Neural cell (in vitro differentiated cells): ENCODE measurements around the gene DOK5. TPM values are rescaled to one million over a fixed set of nuclear protein-coding genes. Genes with fewer than 3 reads are reported as not detected.

Source experiments
- H2AFZ ChIP-seq: fragments of 200-600, 300-800 bp; sonication (generic), shearing (Covaris generic); 2 replicates; pipeline ENCODE4 v1.6.0; 2014; ENCODE audit warnings: low read depth, mild to moderate bottlenecking, antibody characterized with exemption, low read length, moderate library complexity
- H3F3A ChIP-seq: fragments of 200-600 bp; shearing (Covaris generic); 2 replicates; pipeline ENCODE4 v1.6.1; 2016; ENCODE audit warnings: mild to moderate bottlenecking, moderate library complexity, mixed read lengths, antibody characterized with exemption, low read length; ENCODE audit not compliant: insufficient read depth, poor library complexity, severe bottlenecking
- H3K27ac ChIP-seq: fragments of 200-600, 300-800 bp; sonication (generic), shearing (Covaris generic); 2 replicates; pipeline ENCODE4 v1.5.1; 2014; ENCODE audit warnings: mild to moderate bottlenecking, low read length, moderate library complexity
- H3K27me3 ChIP-seq: fragments of 300-800, 200-600 bp; sonication (generic), shearing (Covaris generic); 2 replicates; pipeline ENCODE4 v1.6.0; 2014; ENCODE audit warnings: mild to moderate bottlenecking, low read depth, low read length, moderate library complexity; ENCODE audit not compliant: insufficient read depth
- H3K36me3 ChIP-seq: fragments of 300-800, 200-600 bp; sonication (generic), shearing (Covaris generic); 2 replicates; pipeline ENCODE4 v1.5.1; 2014; ENCODE audit warnings: mild to moderate bottlenecking, antibody characterized with exemption, low read length, moderate library complexity; ENCODE audit not compliant: insufficient read depth
- H3K4me2 ChIP-seq: fragments of 300-800, 200-600 bp; sonication (generic), shearing (Covaris generic); 2 replicates; pipeline ENCODE4 v1.6.0; 2014; ENCODE audit warnings: mild to moderate bottlenecking, low read length
- H3K4me3 ChIP-seq: fragments of 300-800, 200-600 bp; sonication (generic), shearing (Covaris generic); 2 replicates; pipeline ENCODE4 v1.5.1; 2014; ENCODE audit warnings: mild to moderate bottlenecking, low read length, moderate library complexity
- H3K79me2 ChIP-seq: fragments of 200-600 bp; shearing (Covaris generic); replicated peaks from 2 replicates; pipeline ENCODE4 v1.6.0; 2014; ENCODE audit warnings: mild to moderate bottlenecking, low read length, moderate library complexity; ENCODE audit not compliant: insufficient read depth
- H3K9ac ChIP-seq: fragments of 300-800, 200-600 bp; sonication (generic), shearing (Covaris generic); 2 replicates; pipeline ENCODE4 v1.6.1; 2016; ENCODE audit warnings: mild to moderate bottlenecking, low read length, mixed read lengths
- H3K9me2 ChIP-seq: fragments of 200-600 bp; shearing (Covaris generic); 2 replicates; pipeline ENCODE4 v1.6.1; 2016; ENCODE audit warnings: mild to moderate bottlenecking, low read length, mixed read lengths; ENCODE audit not compliant: insufficient read depth
- H3K9me3 ChIP-seq: fragments of 200-600, 300-800 bp; sonication (generic), shearing (Covaris generic); 2 replicates; pipeline ENCODE4 v1.6.1; 2016; ENCODE audit warnings: mild to moderate bottlenecking, mixed run types, low read length, moderate library complexity, mixed read lengths
- H4K20me1 ChIP-seq: fragments of 200-600 bp; shearing (Covaris generic); 2 replicates; pipeline ENCODE4 v1.6.1; 2016; ENCODE audit warnings: mild to moderate bottlenecking, mixed run types; ENCODE audit not compliant: insufficient read depth
- CTCF ChIP-seq: fragments of 450-650 bp; IDR thresholded peaks from 2 replicates; pipeline ENCODE4 v1.5.1; 2014; ENCODE audit warnings: antibody characterized with exemption, mild to moderate bottlenecking, moderate library complexity; ENCODE audit not compliant: poor library complexity, severe bottlenecking
- EP300 ChIP-seq: fragments of 450-650 bp; conservative IDR thresholded peaks from 2 replicates; pipeline ENCODE4 v1.6.1; 2014; ENCODE audit warnings: antibody characterized with exemption, mild to moderate bottlenecking, moderate library complexity; ENCODE audit not compliant: poor library complexity, severe bottlenecking
- EZH2 ChIP-seq: fragments of 200-600, 300-800 bp; shearing (Covaris generic), sonication (generic); IDR thresholded peaks from 2 replicates; pipeline ENCODE4 v1.6.1; 2014; ENCODE audit warnings: antibody characterized with exemption, low read length, borderline replicate concordance, mild to moderate bottlenecking; ENCODE audit not compliant: insufficient read depth, poor library complexity, severe bottlenecking
- MXI1 ChIP-seq: fragments of 450-650 bp; conservative IDR thresholded peaks from 2 replicates; pipeline ENCODE4 v1.6.1; 2014; ENCODE audit warnings: antibody characterized with exemption, mild to moderate bottlenecking; ENCODE audit not compliant: poor library complexity, severe bottlenecking
- POLR2AphosphoS5 ChIP-seq: IDR thresholded peaks from 2 replicates; pipeline ENCODE4 v1.6.1; 2012
- RAD21 ChIP-seq: fragments of 450-650 bp; conservative IDR thresholded peaks from 2 replicates; pipeline ENCODE4 v1.6.1; 2014; ENCODE audit warnings: antibody characterized with exemption, mild to moderate bottlenecking, moderate library complexity
- REST ChIP-seq: IDR thresholded peaks from 2 replicates; pipeline ENCODE4 v1.6.1; 2012; ENCODE audit warnings: borderline replicate concordance
- SMC3 ChIP-seq: fragments of 450-650 bp; conservative IDR thresholded peaks from 2 replicates; pipeline ENCODE4 v1.6.1; 2014; ENCODE audit warnings: antibody characterized with exemption, mild to moderate bottlenecking, moderate library complexity; ENCODE audit not compliant: poor library complexity
- TAF1 ChIP-seq: IDR thresholded peaks from 2 replicates; pipeline ENCODE4 v1.6.1; 2012; ENCODE audit warnings: low read depth
- polyA plus RNA-seq: library from polyadenylated mRNA; depleted of rRNA; stranded (reverse); fragments of >200 nt; gene quantifications from 2 replicates; pipeline ENCODE4 v1.2.3, GENCODE V29; 2014

DOK5 gene
- polyA plus RNA-seq, 1 donor from 2014 or later: 4.6 TPM

- TF ChIP-seq EP300 (no peak), TAF1 (no peak)
Measured at GRCh38 chr20:54485631-54486030, 10.2 kb downstream of the DOK5 start (continued).

GRCh38 chr20:54486585-54486984 lies 11.2 kb downstream of the DOK5 start:
- Histone ChIP-seq H3K27me3 (no peaks in the 10 kb centered on the region), H3K9me2 (no peaks in the 10 kb centered on the region), H3K9ac (no peak overlapping the region), H3K79me2 (no peaks in the 10 kb centered on the region), H3K4me2 (no peak overlapping the region), H3K36me3 (no peaks in the 10 kb centered on the region), H3F3A (no peaks in the 10 kb centered on the region), H2AFZ (no peak overlapping the region), H3K4me3 (no peak overlapping the region), H3K27ac (no peak overlapping the region), H4K20me1 (no peaks in the 10 kb centered on the region), H3K9me3 (no peaks in the 10 kb centered on the region)
- TF ChIP-seq POLR2AphosphoS5 (no peak), REST (no peak), EP300 (no peak), MXI1 (no peak), RAD21 (no peak), SMC3 (no peak), EZH2 (no peak), TAF1 (no peak), CTCF (no peak)

- no peak overlapping the region for H2AFZ ChIP-seq
- H3K4me2 ChIP-seq: no peak overlapping the region
- no peaks in the 10 kb centered on the region for H3K9me2 ChIP-seq
- no peaks in the 10 kb centered on the region for H3K9me3 ChIP-seq
- no peaks in the 10 kb centered on the region for H3K36me3 ChIP-seq
- no peak for TF ChIP-seq POLR2AphosphoS5
- H3F3A ChIP-seq: no peaks in the 10 kb centered on the region
- H3K27ac ChIP-seq: no peak overlapping the region
- H3K4me3 ChIP-seq: no peak overlapping the region
- H4K20me1 ChIP-seq: no peaks in the 10 kb centered on the region
- H3K27me3 ChIP-seq: no peaks in the 10 kb centered on the region
- H3K79me2 ChIP-seq: no peaks in the 10 kb centered on the region
- no peak overlapping the region for H3K9ac ChIP-seq
Measured at GRCh38 chr20:54488442-54488841, 13.0 kb downstream of the DOK5 start.
